ENCODE measurements around the gene CDYL2.
A peak's percentile ranks its signal among the peaks of the same experiment; 100 is the strongest.
"Not testable (repeated sequence)": the region's sequence is repeated elsewhere in the genome, so short reads cannot be mapped to it uniquely, and the experiment has no call there.

The CDYL2 gene

GRCh38 chr16:80744856-80745255, 59.5 kb downstream of the CDYL2 start:
- no peak for DNase-seq (ENCODE audit: low spot score)

- no peak for DNase-seq (ENCODE audit: low spot score)
Measured at GRCh38 chr16:80743772-80744171, 60.6 kb downstream of the CDYL2 start.

GRCh38 chr16:80743273-80743672, 61.1 kb downstream of the CDYL2 start:
- no peak for DNase-seq (ENCODE audit: low spot score)

GRCh38 chr16:80742331-80742730, 62.1 kb downstream of the CDYL2 start:
- DNase-seq (ENCODE audit: low spot score) = no peak

GRCh38 chr16:80741724-80742123, 62.7 kb downstream of the CDYL2 start:
- DNase-seq (ENCODE audit: low spot score) = no peak

- no peak for DNase-seq (ENCODE audit: low spot score)
Measured at GRCh38 chr16:80739523-80739922, 64.9 kb downstream of the CDYL2 start.

GRCh38 chr16:80738521-80738920, 65.9 kb downstream of the CDYL2 start:
- no peak for DNase-seq (ENCODE audit: low spot score)

- DNase-seq (ENCODE audit: low spot score) = no peak
Measured at GRCh38 chr16:80735846-80736245, 68.6 kb downstream of the CDYL2 start.

GRCh38 chr16:80733407-80733806, 71.0 kb downstream of the CDYL2 start:
- no peak for DNase-seq (ENCODE audit: low spot score)

- no peak for DNase-seq (ENCODE audit: low spot score)
Measured at GRCh38 chr16:80731915-80732314, 72.5 kb downstream of the CDYL2 start.

- DNase-seq (ENCODE audit: low spot score) = not testable (repeated sequence)
Measured at GRCh38 chr16:80727066-80727763, 77.2 kb downstream of the CDYL2 start.

GRCh38 chr16:80725566-80726162, 78.7 kb downstream of the CDYL2 start:
- peak; percentile 7 for DNase-seq (ENCODE audit: low spot score)

GRCh38 chr16:80723981-80724380, 80.4 kb downstream of the CDYL2 start:
- no peak for DNase-seq (ENCODE audit: low spot score)

- DNase-seq (ENCODE audit: low spot score) = peak; percentile 18
Measured at GRCh38 chr16:80723091-80723490, 81.3 kb downstream of the CDYL2 start.

- DNase-seq (ENCODE audit: low spot score) = no peak
Measured at GRCh38 chr16:80720804-80721371, 83.5 kb downstream of the CDYL2 start.

GRCh38 chr16:80719573-80719972, 84.8 kb downstream of the CDYL2 start:
- DNase-seq (ENCODE audit: low spot score) = no peak

GRCh38 chr16:80718480-80719220, 85.7 kb downstream of the CDYL2 start:
- DNase-seq (ENCODE audit: low spot score) = no peak

- no peak for DNase-seq (ENCODE audit: low spot score)
Measured at GRCh38 chr16:80717611-80718010, 86.8 kb downstream of the CDYL2 start.

GRCh38 chr16:80716564-80717139, 87.7 kb downstream of the CDYL2 start:
- DNase-seq (ENCODE audit: low spot score) = no peak

GRCh38 chr16:80711406-80711805, 93.0 kb downstream of the CDYL2 start:
- DNase-seq (ENCODE audit: low spot score) = no peak

GRCh38 chr16:80710918-80711317, 93.5 kb downstream of the CDYL2 start:
- DNase-seq (ENCODE audit: low spot score) = no peak

GRCh38 chr16:80708823-80709222, 95.6 kb downstream of the CDYL2 start:
- no peak for DNase-seq (ENCODE audit: low spot score)

GRCh38 chr16:80707686-80708085, 96.7 kb downstream of the CDYL2 start:
- DNase-seq (ENCODE audit: low spot score) = no peak

All from ecto neural progenitor cell (in vitro differentiated cells).